ENCODE data around the gene NACC2.

GRCh38 chr9:136059851-136060670 is 35.0 kb downstream of the NACC2 start:
- TF ChIP-seq, protein P1, sequence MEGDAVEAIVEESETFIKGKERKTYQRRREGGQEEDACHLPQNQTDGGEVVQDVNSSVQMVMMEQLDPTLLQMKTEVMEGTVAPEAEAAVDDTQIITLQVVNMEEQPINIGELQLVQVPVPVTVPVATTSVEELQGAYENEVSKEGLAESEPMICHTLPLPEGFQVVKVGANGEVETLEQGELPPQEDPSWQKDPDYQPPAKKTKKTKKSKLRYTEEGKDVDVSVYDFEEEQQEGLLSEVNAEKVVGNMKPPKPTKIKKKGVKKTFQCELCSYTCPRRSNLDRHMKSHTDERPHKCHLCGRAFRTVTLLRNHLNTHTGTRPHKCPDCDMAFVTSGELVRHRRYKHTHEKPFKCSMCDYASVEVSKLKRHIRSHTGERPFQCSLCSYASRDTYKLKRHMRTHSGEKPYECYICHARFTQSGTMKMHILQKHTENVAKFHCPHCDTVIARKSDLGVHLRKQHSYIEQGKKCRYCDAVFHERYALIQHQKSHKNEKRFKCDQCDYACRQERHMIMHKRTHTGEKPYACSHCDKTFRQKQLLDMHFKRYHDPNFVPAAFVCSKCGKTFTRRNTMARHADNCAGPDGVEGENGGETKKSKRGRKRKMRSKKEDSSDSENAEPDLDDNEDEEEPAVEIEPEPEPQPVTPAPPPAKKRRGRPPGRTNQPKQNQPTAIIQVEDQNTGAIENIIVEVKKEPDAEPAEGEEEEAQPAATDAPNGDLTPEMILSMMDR (IDR thresholded peaks at IDR 0.05), result no peak
- TF ChIP-seq POLR2A (IDR thresholded peaks at IDR 0.05), result no peak
